ENCODE data around the gene CRELD2.

The CRELD2 gene

DNA sequence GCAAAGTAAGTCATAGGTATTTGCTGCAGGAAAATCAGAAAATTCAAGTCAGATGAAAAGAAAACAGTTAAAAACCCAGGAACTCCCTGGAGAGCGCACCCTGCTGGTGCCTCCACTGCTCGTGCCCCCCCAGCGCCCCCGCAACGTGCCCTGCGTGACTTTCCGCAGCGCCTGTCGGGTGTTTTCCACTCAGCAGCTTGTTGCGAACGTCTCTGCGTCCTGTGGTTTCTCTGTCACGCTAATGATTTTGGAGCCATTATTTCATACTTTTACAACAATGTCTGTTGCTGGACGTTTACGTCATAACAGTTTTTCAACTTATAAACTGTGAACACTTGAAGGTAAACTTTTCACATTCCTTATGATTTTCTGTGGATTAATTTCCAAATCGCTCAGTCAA, 5.0 kb downstream of the CRELD2 start:
- no peak overlapping the region for H3K9ac ChIP-seq (ENCODE audit: low read length in 2 of 2)
- H3K36me3 ChIP-seq (ENCODE audit: control insufficient read depth in 2 of 2, insufficient read depth in 2 of 2, low read length in 2 of 2): peaks cover 7 to 20% of the 10 kb centered on the region in 2 donors
- peaks cover 14% of the 10 kb centered on the region for H3K4me1 ChIP-seq (ENCODE audit: control insufficient read depth, insufficient read depth, low read length)
- H3K27me3 ChIP-seq (ENCODE audit: control insufficient read depth in 1 of 2, insufficient read depth in 2 of 2, low read length in 2 of 2): no peaks in the 10 kb centered on the region
- H3K9me3 ChIP-seq (ENCODE audit: control insufficient read depth in 2 of 2, low read length in 2 of 2): no peaks in the 10 kb centered on the region
- H3K27ac ChIP-seq (ENCODE audit: low read length): no peak overlapping the region
- H3K4me3 ChIP-seq (ENCODE audit: low read length in 2 of 2): no peak overlapping the region

- Histone ChIP-seq H3K27me3 (ENCODE audit: control insufficient read depth in 1 of 2, insufficient read depth in 2 of 2, low read length in 2 of 2) (peaks cover 2 to 6% of the 10 kb centered on the region in 2 donors), H3K27ac (ENCODE audit: low read length) (no peak overlapping the region), H3K4me1 (ENCODE audit: control insufficient read depth, insufficient read depth, low read length) (peaks cover 8% of the 10 kb centered on the region), H3K9ac (ENCODE audit: low read length in 2 of 2) (no peak overlapping the region), H3K4me3 (ENCODE audit: low read length in 2 of 2) (no peak overlapping the region), H3K9me3 (ENCODE audit: control insufficient read depth in 2 of 2, low read length in 2 of 2) (no peaks in the 10 kb centered on the region), H3K36me3 (ENCODE audit: control insufficient read depth in 2 of 2, insufficient read depth in 2 of 2, low read length in 2 of 2) (peaks cover 7 to 20% of the 10 kb centered on the region in 2 donors)
These were observed 5.8 kb downstream of the CRELD2 start for GRCh38 chr22:49924113-49924833.

GRCh38 chr22:49925525-49926128, 7.2 kb downstream of the CRELD2 start:
- H3K27ac ChIP-seq (ENCODE audit: low read length): no peak overlapping the region
- H3K9ac ChIP-seq (ENCODE audit: low read length in 2 of 2): no peak overlapping the region
- no peaks in the 10 kb centered on the region for H3K9me3 ChIP-seq (ENCODE audit: control insufficient read depth in 2 of 2, low read length in 2 of 2)
- no peak overlapping the region for H3K4me3 ChIP-seq (ENCODE audit: low read length in 2 of 2)
- H3K36me3 ChIP-seq (ENCODE audit: control insufficient read depth in 2 of 2, insufficient read depth in 2 of 2, low read length in 2 of 2): peaks cover 4 to 15% of the 10 kb centered on the region in 2 donors
- peaks cover 2 to 6% of the 10 kb centered on the region in 2 donors for H3K27me3 ChIP-seq (ENCODE audit: control insufficient read depth in 1 of 2, insufficient read depth in 2 of 2, low read length in 2 of 2)
- H3K4me1 ChIP-seq (ENCODE audit: control insufficient read depth, insufficient read depth, low read length): peaks cover 14% of the 10 kb centered on the region

DNA sequence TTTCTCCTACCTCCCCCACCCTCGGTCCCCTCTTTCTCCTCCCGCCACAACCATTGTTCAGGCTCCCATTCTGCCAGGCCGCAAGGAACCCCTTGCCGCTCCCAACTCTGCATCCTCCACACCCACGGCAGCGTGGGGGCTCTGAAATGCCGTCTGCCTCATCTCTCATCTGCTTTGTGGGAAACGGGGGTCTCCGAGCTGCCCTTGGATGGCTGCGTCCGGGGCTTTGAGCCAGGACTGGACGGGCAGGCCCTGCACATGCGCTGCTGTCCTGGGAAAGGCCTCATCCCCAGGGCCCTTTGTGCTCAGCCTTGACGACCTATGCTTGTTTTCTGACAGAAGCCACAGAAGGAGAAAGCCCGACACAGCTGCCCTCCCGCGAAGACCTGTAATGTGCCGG, 8.5 kb downstream of the CRELD2 start:
- peaks cover 16% of the 10 kb centered on the region for H3K4me1 ChIP-seq (ENCODE audit: control insufficient read depth, insufficient read depth, low read length)
- no peaks in the 10 kb centered on the region for H3K9me3 ChIP-seq (ENCODE audit: control insufficient read depth in 2 of 2, low read length in 2 of 2)
- no peak overlapping the region for H3K9ac ChIP-seq (ENCODE audit: low read length in 2 of 2)
- peaks cover 0 to 9% of the 10 kb centered on the region in 2 donors for H3K36me3 ChIP-seq (ENCODE audit: control insufficient read depth in 2 of 2, insufficient read depth in 2 of 2, low read length in 2 of 2)
- H3K4me3 ChIP-seq (ENCODE audit: low read length in 2 of 2): no peak overlapping the region
- H3K27me3 ChIP-seq (ENCODE audit: control insufficient read depth in 1 of 2, insufficient read depth in 2 of 2, low read length in 2 of 2): peaks cover 2 to 6% of the 10 kb centered on the region in 2 donors
- no peak overlapping the region for H3K27ac ChIP-seq (ENCODE audit: low read length)

GRCh38 chr22:49927483-49928184, 9.2 kb downstream of the CRELD2 start:
- no peak overlapping the region for H3K27ac ChIP-seq (ENCODE audit: low read length)

GRCh38 chr22:49928185-49928495, 9.7 kb downstream of the CRELD2 start:
- peaks cover 2 to 6% of the 10 kb centered on the region in 2 donors for H3K27me3 ChIP-seq (ENCODE audit: control insufficient read depth in 1 of 2, insufficient read depth in 2 of 2, low read length in 2 of 2)
- no peaks in the 10 kb centered on the region for H3K9me3 ChIP-seq (ENCODE audit: control insufficient read depth in 2 of 2, low read length in 2 of 2)
- H3K4me3 ChIP-seq (ENCODE audit: low read length in 2 of 2): no peak overlapping the region
- no peak overlapping the region for H3K27ac ChIP-seq (ENCODE audit: low read length)
- H3K36me3 ChIP-seq (ENCODE audit: control insufficient read depth in 2 of 2, insufficient read depth in 2 of 2, low read length in 2 of 2): peaks cover 0 to 9% of the 10 kb centered on the region in 2 donors
- H3K4me1 ChIP-seq (ENCODE audit: control insufficient read depth, insufficient read depth, low read length): peaks cover 15% of the 10 kb centered on the region
- no peak overlapping the region for H3K9ac ChIP-seq (ENCODE audit: low read length in 2 of 2)

More at GRCh38 chr22:49927483-49928184, 9.2 kb downstream of the CRELD2 start:
- Histone ChIP-seq H3K9ac (ENCODE audit: low read length in 2 of 2) (no peak overlapping the region), H3K4me3 (ENCODE audit: low read length in 2 of 2) (no peak overlapping the region), H3K27me3 (ENCODE audit: control insufficient read depth in 1 of 2, insufficient read depth in 2 of 2, low read length in 2 of 2) (peaks cover 2 to 6% of the 10 kb centered on the region in 2 donors), H3K4me1 (ENCODE audit: control insufficient read depth, insufficient read depth, low read length) (peaks cover 16% of the 10 kb centered on the region), H3K36me3 (ENCODE audit: control insufficient read depth in 2 of 2, insufficient read depth in 2 of 2, low read length in 2 of 2) (peaks cover 0 to 9% of the 10 kb centered on the region in 2 donors), H3K9me3 (ENCODE audit: control insufficient read depth in 2 of 2, low read length in 2 of 2) (no peaks in the 10 kb centered on the region)

- H3K9me3 ChIP-seq (ENCODE audit: control insufficient read depth in 2 of 2, low read length in 2 of 2): no peaks in the 10 kb centered on the region
These were observed 10.2 kb downstream of the CRELD2 start for GRCh38 chr22:49928555-49929210.

GRCh38 chr22:49929211-49929979, 11.0 kb downstream of the CRELD2 start:
- peaks cover 26% of the 10 kb centered on the region for H3K4me1 ChIP-seq (ENCODE audit: control insufficient read depth, insufficient read depth, low read length)

More at GRCh38 chr22:49928555-49929210, 10.2 kb downstream of the CRELD2 start:
- Histone ChIP-seq H3K4me3 (ENCODE audit: low read length in 2 of 2) (no peak overlapping the region), H3K9ac (ENCODE audit: low read length in 2 of 2) (no peak overlapping the region), H3K27ac (ENCODE audit: low read length) (no peak overlapping the region), H3K4me1 (ENCODE audit: control insufficient read depth, insufficient read depth, low read length) (peaks cover 19% of the 10 kb centered on the region), H3K27me3 (ENCODE audit: control insufficient read depth in 1 of 2, insufficient read depth in 2 of 2, low read length in 2 of 2) (peaks cover 2 to 6% of the 10 kb centered on the region in 2 donors), H3K36me3 (ENCODE audit: control insufficient read depth in 2 of 2, insufficient read depth in 2 of 2, low read length in 2 of 2) (peaks cover 0 to 9% of the 10 kb centered on the region in 2 donors)

GRCh38 chr22:49929994-49930575, 11.7 kb downstream of the CRELD2 start:
- no peak overlapping the region for H3K9ac ChIP-seq (ENCODE audit: low read length in 2 of 2)
- H3K9me3 ChIP-seq (ENCODE audit: control insufficient read depth in 2 of 2, low read length in 2 of 2): no peaks in the 10 kb centered on the region
- peaks cover 2 to 6% of the 10 kb centered on the region in 2 donors for H3K27me3 ChIP-seq (ENCODE audit: control insufficient read depth in 1 of 2, insufficient read depth in 2 of 2, low read length in 2 of 2)
- H3K36me3 ChIP-seq (ENCODE audit: control insufficient read depth in 2 of 2, insufficient read depth in 2 of 2, low read length in 2 of 2): peaks cover 0 to 6% of the 10 kb centered on the region in 2 donors
- no peak overlapping the region for H3K4me3 ChIP-seq (ENCODE audit: low read length in 2 of 2)
- peaks cover 31% of the 10 kb centered on the region for H3K4me1 ChIP-seq (ENCODE audit: control insufficient read depth, insufficient read depth, low read length)
- H3K27ac ChIP-seq (ENCODE audit: low read length): no peak overlapping the region

More at GRCh38 chr22:49929211-49929979, 11.0 kb downstream of the CRELD2 start:
- peaks cover 0 to 6% of the 10 kb centered on the region in 2 donors for H3K36me3 ChIP-seq (ENCODE audit: control insufficient read depth in 2 of 2, insufficient read depth in 2 of 2, low read length in 2 of 2)
- H3K4me3 ChIP-seq (ENCODE audit: low read length in 2 of 2): peak overlapping the region in 1 of 2 donors; percentile 40
- H3K27me3 ChIP-seq (ENCODE audit: control insufficient read depth in 1 of 2, insufficient read depth in 2 of 2, low read length in 2 of 2): peaks cover 2 to 6% of the 10 kb centered on the region in 2 donors
- no peak overlapping the region for H3K27ac ChIP-seq (ENCODE audit: low read length)
- no peaks in the 10 kb centered on the region for H3K9me3 ChIP-seq (ENCODE audit: control insufficient read depth in 2 of 2, low read length in 2 of 2)
- H3K9ac ChIP-seq (ENCODE audit: low read length in 2 of 2): no peak overlapping the region

All from stomach smooth muscle (tissue), 2 donors.